Measurements from ENCODE around the gene FOS.

Gene FOS

DNA sequence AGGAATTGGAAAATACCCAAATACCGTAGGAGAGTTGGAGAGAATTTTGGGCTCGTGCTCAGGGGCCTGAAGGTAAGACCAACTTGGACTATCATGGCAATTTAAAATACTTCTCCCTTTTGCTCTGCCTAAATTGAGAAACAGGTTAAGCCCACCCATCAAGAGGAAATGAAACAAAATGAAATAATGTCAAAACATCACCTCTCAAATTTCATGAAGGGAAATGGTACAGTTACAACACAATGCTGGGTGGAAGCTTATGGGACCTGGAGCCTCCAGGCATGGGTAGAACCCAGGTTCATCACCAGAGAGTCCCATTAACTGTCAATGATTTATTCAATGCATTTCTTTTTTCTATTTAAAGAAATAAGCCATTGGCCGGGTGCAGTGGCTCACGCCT lies 33.7 kb downstream of the FOS start:
- H3K36me3 ChIP-seq (ENCODE audit: low read depth) = no peaks in the 10 kb centered on the region
- DNase-seq (ENCODE audit: low spot score) (no peak), ATAC-seq (ENCODE audit: low read depth) (no peak)
- H3K9me3 ChIP-seq (ENCODE audit: severe bottlenecking) = no peaks in the 10 kb centered on the region
- H3K27ac ChIP-seq (ENCODE audit: poor library complexity, severe bottlenecking) = no peak overlapping the region
- no peaks in the 10 kb centered on the region for H3K4me1 ChIP-seq (ENCODE audit: insufficient read depth, poor library complexity, severe bottlenecking)
- TF ChIP-seq, protein P1, sequence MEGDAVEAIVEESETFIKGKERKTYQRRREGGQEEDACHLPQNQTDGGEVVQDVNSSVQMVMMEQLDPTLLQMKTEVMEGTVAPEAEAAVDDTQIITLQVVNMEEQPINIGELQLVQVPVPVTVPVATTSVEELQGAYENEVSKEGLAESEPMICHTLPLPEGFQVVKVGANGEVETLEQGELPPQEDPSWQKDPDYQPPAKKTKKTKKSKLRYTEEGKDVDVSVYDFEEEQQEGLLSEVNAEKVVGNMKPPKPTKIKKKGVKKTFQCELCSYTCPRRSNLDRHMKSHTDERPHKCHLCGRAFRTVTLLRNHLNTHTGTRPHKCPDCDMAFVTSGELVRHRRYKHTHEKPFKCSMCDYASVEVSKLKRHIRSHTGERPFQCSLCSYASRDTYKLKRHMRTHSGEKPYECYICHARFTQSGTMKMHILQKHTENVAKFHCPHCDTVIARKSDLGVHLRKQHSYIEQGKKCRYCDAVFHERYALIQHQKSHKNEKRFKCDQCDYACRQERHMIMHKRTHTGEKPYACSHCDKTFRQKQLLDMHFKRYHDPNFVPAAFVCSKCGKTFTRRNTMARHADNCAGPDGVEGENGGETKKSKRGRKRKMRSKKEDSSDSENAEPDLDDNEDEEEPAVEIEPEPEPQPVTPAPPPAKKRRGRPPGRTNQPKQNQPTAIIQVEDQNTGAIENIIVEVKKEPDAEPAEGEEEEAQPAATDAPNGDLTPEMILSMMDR (IDR thresholded peaks at IDR 0.05; ENCODE audit: poor library complexity, severe bottlenecking) = no peak
- H3K4me3 ChIP-seq (ENCODE audit: severe bottlenecking) = no peak overlapping the region
- no peaks in the 10 kb centered on the region for H3K27me3 ChIP-seq (ENCODE audit: insufficient read depth, poor library complexity, severe bottlenecking)

DNA sequence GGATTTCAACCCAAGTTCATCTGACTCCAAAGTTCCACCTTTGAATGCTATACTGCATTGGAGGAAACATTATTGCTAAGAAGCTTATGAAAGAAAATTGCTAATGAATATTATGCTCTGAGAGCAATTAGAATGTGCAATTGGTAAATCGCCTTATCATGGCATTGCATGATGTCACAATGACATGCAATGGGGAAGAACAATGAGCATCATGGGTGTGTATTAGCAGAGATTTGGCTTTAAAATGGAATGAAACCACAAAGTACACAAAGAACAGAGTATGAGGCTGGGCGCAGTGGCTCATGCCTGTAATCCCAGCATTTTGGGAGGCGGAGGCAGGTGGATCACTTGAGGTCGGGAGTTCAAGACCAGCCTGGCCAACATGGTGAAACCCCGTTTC lies 34.7 kb downstream of the FOS start:
- Histone ChIP-seq H3K27ac (ENCODE audit: poor library complexity, severe bottlenecking) (no peak overlapping the region), H3K4me3 (ENCODE audit: severe bottlenecking) (no peak overlapping the region), H3K9me3 (ENCODE audit: severe bottlenecking) (no peaks in the 10 kb centered on the region), H3K36me3 (ENCODE audit: low read depth) (no peaks in the 10 kb centered on the region), H3K4me1 (ENCODE audit: insufficient read depth, poor library complexity, severe bottlenecking) (no peaks in the 10 kb centered on the region), H3K27me3 (ENCODE audit: insufficient read depth, poor library complexity, severe bottlenecking) (no peaks in the 10 kb centered on the region)
- ATAC-seq (ENCODE audit: low read depth) (no peak), DNase-seq (ENCODE audit: low spot score) (no peak)
- TF ChIP-seq, protein P1 (IDR thresholded peaks at IDR 0.05; ENCODE audit: poor library complexity, severe bottlenecking) = no peak

DNA sequence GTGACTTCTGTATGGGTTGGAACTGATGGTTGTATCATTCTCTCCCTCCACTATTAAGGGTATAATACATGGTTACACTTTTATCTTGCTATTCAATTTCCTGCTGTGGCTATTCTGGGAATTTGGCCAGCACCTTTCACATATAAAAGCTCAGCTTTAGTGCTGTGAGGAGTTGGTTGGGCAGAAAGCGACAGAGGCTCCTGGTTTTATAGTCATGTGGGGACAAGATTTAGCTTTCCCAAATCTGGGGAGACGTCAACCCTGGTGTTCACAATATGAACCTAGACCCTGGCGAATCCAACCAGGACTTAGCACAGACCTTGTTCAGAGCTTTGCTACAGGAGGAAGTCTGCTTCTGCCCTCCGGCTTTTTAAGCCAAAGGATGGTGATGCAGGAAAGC lies 36.5 kb downstream of the FOS start:
- DNase-seq (ENCODE audit: low spot score) (no peak), ATAC-seq (ENCODE audit: low read depth) (peak; percentile 22; the same call in 1 of the 3 replicates)
- Histone ChIP-seq H3K36me3 (ENCODE audit: low read depth) (no peaks in the 10 kb centered on the region), H3K27me3 (ENCODE audit: insufficient read depth, poor library complexity, severe bottlenecking) (no peaks in the 10 kb centered on the region), H3K27ac (ENCODE audit: poor library complexity, severe bottlenecking) (no peak overlapping the region), H3K4me3 (ENCODE audit: severe bottlenecking) (no peak overlapping the region), H3K4me1 (ENCODE audit: insufficient read depth, poor library complexity, severe bottlenecking) (no peaks in the 10 kb centered on the region), H3K9me3 (ENCODE audit: severe bottlenecking) (no peaks in the 10 kb centered on the region)
- TF ChIP-seq, protein P1 (IDR thresholded peaks at IDR 0.05; ENCODE audit: poor library complexity, severe bottlenecking) = no peak

DNA sequence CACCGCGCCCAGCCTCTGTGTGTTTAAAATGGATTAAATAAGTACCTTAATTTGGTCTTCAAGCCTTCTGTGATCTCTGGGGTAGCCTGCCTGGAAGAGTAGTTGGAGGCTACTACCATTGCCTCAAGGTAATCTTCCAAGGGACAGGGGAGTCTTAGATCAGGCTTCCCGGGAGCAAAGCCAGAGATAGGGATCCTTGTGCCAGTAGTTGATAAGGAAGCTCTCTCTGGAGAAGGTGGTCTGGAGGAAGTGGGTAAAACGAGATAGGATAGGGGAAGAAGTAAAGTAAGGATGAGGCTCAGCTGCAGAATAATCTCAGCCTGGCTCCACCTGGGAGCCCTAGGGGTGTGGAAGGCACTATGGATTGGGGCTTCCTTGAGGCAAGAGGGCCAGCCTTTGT lies 38.5 kb downstream of the FOS start:
- H3K27ac ChIP-seq (ENCODE audit: poor library complexity, severe bottlenecking) = no peak overlapping the region
- ATAC-seq (ENCODE audit: low read depth) = no peak
- H3K27me3 ChIP-seq (ENCODE audit: insufficient read depth, poor library complexity, severe bottlenecking) = no peaks in the 10 kb centered on the region
- no peaks in the 10 kb centered on the region for H3K9me3 ChIP-seq (ENCODE audit: severe bottlenecking)
- TF ChIP-seq, protein P1 (IDR thresholded peaks at IDR 0.05; ENCODE audit: poor library complexity, severe bottlenecking) = no peak
- no peaks in the 10 kb centered on the region for H3K4me1 ChIP-seq (ENCODE audit: insufficient read depth, poor library complexity, severe bottlenecking)
- H3K36me3 ChIP-seq (ENCODE audit: low read depth) = no peaks in the 10 kb centered on the region
- H3K4me3 ChIP-seq (ENCODE audit: severe bottlenecking) = no peak overlapping the region
- peak; percentile 15 for DNase-seq (ENCODE audit: low spot score)

DNA sequence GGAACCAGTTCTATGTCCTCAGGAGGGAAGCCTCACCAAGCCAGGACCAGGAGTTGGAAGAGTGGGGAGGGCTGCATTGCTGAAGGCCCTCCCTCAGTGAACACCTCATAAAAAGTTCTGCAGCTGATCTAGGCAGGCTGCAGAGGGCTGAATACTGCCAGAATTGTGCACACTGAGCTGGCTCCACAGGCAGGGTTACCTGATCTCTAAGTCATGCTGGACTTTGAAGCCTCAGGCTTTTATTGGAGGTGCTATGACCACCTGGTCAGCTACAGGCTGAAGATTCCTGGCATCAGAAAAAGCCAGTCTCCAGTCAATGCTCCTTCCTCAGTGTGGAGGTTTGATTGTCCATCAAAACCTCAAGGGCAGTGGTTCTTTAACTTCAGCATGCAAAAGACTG lies 39.7 kb downstream of the FOS start:
- DNase-seq (ENCODE audit: low spot score) = no peak
- no peaks in the 10 kb centered on the region for H3K4me1 ChIP-seq (ENCODE audit: insufficient read depth, poor library complexity, severe bottlenecking)
- ATAC-seq (ENCODE audit: low read depth) = no peak
- H3K36me3 ChIP-seq (ENCODE audit: low read depth) = no peaks in the 10 kb centered on the region
- no peaks in the 10 kb centered on the region for H3K9me3 ChIP-seq (ENCODE audit: severe bottlenecking)
- no peaks in the 10 kb centered on the region for H3K27me3 ChIP-seq (ENCODE audit: insufficient read depth, poor library complexity, severe bottlenecking)
- TF ChIP-seq, protein P1 (IDR thresholded peaks at IDR 0.05; ENCODE audit: poor library complexity, severe bottlenecking) = no peak
- no peak overlapping the region for H3K27ac ChIP-seq (ENCODE audit: poor library complexity, severe bottlenecking)
- H3K4me3 ChIP-seq (ENCODE audit: severe bottlenecking) = no peak overlapping the region

Data from RWPE2 (cell line).